GM12864 (cell line): ENCODE results near the gene IGSF5.

Experiments
- DNase-seq: peaks from one replicate; pipeline ENCODE4 v3.0.0-alpha.2; 2011; ENCODE audit warnings: low read depth
- H3K4me3 ChIP-seq: 2 replicates; pipeline ENCODE4 v1.5.1; 2011; ENCODE audit warnings: mild to moderate bottlenecking, low read depth, low read length, control low read depth
- CTCF ChIP-seq: IDR thresholded peaks from 2 replicates; pipeline ENCODE4 v1.5.1; 2011; ENCODE audit warnings: low read depth, mild to moderate bottlenecking, moderate library complexity, low read length, control low read depth, inconsistent platforms; ENCODE audit errors: missing control alignments

The IGSF5 gene

GRCh38 chr21:39800311-39800710, 55.3 kb downstream of the IGSF5 start:
- TF ChIP-seq CTCF, result no peak
- no peak overlapping the region for H3K4me3 ChIP-seq
- no peak for DNase-seq

- no peak for TF ChIP-seq CTCF
- H3K4me3 ChIP-seq, result no peak overlapping the region
- no peak for DNase-seq
Measured at GRCh38 chr21:39802217-39802616, 57.2 kb downstream of the IGSF5 start.

GRCh38 chr21:39803393-39803792, 58.4 kb downstream of the IGSF5 start:
- no peak overlapping the region for H3K4me3 ChIP-seq
- no peak for DNase-seq
- TF ChIP-seq CTCF, result no peak

GRCh38 chr21:39804240-39804639, 59.3 kb downstream of the IGSF5 start:
- H3K4me3 ChIP-seq, result no peak overlapping the region
- no peak for DNase-seq
- TF ChIP-seq CTCF, result no peak

- DNase-seq, result no peak
- no peak for TF ChIP-seq CTCF
- no peak overlapping the region for H3K4me3 ChIP-seq
Measured at GRCh38 chr21:39805983-39806382, 61.0 kb downstream of the IGSF5 start.

- no peak for TF ChIP-seq CTCF
- no peak overlapping the region for H3K4me3 ChIP-seq
- DNase-seq, result no peak
Measured at GRCh38 chr21:39807738-39808137, 62.8 kb downstream of the IGSF5 start.

- TF ChIP-seq CTCF, result no peak
- no peak overlapping the region for H3K4me3 ChIP-seq
- no peak for DNase-seq
Measured at GRCh38 chr21:39809936-39810335, 65.0 kb downstream of the IGSF5 start.
